Activated CD4-positive, alpha-beta T cell treated with anti-CD3 and anti-CD28 coated beads for 36 hours (primary cell): ENCODE results near the gene C9orf85. TPM values are rescaled to one million over a fixed set of nuclear protein-coding genes. Genes with fewer than 3 reads are reported as not detected.
"Not testable (repeated sequence)": the region's sequence is repeated elsewhere in the genome, so short reads cannot be mapped to it uniquely, and the experiment has no call there.

ENCODE experiments used
- ATAC-seq: fragments of 200-7000 bp; cut with Tn5 transposase; one replicate; pipeline ENCODE4 v1.10.0; 2021; ENCODE audit warnings: mild to moderate bottlenecking, moderate library complexity
- CTCF ChIA-PET: fragments of 350-600 bp; sonication (Branson Sonifier 250); formaldehyde crosslinking; loops from one replicate; lab custom pipeline; 2021; ENCODE audit warnings: antibody characterized with exemption; lab: Charles Lee
- POLR2A ChIA-PET: fragments of 350-600 bp; sonication (Branson Sonifier 250); formaldehyde crosslinking; loops from one replicate; lab custom pipeline; 2021; ENCODE audit warnings: antibody characterized with exemption, inconsistent platforms; lab: Charles Lee
- DNase-seq: peaks from one replicate; pipeline ENCODE4 v3.0.0-alpha.2; 2020
- H3K27ac Mint-ChIP-seq: one replicate; pipeline ENCODE4 v1.8.0; 2021; ENCODE audit warnings: mixed read lengths
- H3K27me3 Mint-ChIP-seq: one replicate; pipeline ENCODE4 v1.8.0; 2021; ENCODE audit warnings: mixed read lengths
- H3K36me3 Mint-ChIP-seq: one replicate; pipeline ENCODE4 v1.8.0; 2021; ENCODE audit warnings: low read depth, mixed read lengths
- H3K4me1 Mint-ChIP-seq: one replicate; pipeline ENCODE4 v1.8.0; 2021; ENCODE audit warnings: mixed read lengths
- H3K4me3 Mint-ChIP-seq: one replicate; pipeline ENCODE4 v1.8.0; 2021; ENCODE audit warnings: mild to moderate bottlenecking, moderate library complexity, mixed read lengths
- H3K9me3 Mint-ChIP-seq: one replicate; pipeline ENCODE4 v1.8.0; 2021; ENCODE audit warnings: low read depth, mixed read lengths
- intact Hi-C, 2 experiments: fragments of 100-400 bp; cut with DNase I in 1 of 2; cut with micrococcal nuclease in 1 of 2; formaldehyde crosslinking; loops; one replicate each; pipeline versions ENCODE4 v1.14.2 to v1.15.1; 2022 to 2024; cut with DNase I, micrococcal nuclease
- total RNA-seq, 2 experiments: library from RNA; stranded (reverse); gene quantifications; one replicate each; pipeline ENCODE4 v1.2.3, GENCODE V29; 2021

The C9orf85 gene
- total RNA-seq, 2 experiments from 2014 or later = 10.2 to 10.4 TPM

DNA sequence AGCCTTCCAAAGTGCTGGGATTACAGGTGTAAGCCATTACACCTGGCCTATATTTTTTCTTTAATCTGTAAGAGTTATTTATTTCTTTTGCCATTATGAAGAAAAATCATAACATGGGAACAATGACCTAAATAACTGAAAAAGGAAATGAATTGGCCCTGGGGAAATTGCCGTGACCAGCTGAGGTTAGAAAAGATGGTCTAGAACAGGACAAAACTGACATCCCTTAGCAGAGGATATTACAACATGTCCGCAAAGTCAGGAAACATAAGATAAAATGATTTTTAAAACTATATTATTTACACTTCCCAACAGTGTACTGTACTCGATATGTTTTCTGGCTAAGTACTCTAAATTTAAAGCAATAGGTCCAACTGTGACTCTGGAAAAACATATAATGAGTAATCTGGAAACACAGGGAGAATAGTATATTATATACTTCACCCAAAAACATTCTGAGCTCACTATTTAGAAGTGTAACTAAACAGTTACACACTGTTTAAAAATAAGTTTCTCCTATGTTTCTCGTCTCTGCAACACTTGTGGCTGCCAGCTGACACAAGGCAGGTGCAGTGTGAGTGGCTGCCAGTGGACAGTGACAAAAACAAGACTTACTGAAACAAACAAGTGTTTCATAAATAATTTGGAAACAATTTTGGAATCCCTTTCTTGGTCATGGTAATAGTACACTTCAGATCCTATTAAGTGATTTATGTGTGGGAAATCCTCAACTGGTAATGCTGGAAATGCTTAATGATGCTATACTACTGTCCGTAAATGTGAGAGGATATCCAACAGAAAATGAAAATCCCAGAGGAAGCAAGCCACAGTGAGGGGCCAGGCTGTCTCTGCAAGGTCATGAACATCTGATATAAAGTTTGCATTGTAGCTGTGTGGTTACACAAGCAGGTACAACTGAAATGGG lies 69.1 kb downstream of the C9orf85 start:
- ChIA-PET CTCF (no interaction called here), POLR2A (no interaction called here)
- Mint-ChIP-seq H3K27me3 (no peaks in the 10 kb centered on the region), H3K27ac (no peak overlapping the region), H3K9me3 (no peaks in the 10 kb centered on the region), H3K36me3 (no peaks in the 10 kb centered on the region), H3K4me3 (no peak overlapping the region), H3K4me1 (no peaks in the 10 kb centered on the region)
- no peak for ATAC-seq
- intact Hi-C loops = no loop called here
- no peak for DNase-seq

DNA sequence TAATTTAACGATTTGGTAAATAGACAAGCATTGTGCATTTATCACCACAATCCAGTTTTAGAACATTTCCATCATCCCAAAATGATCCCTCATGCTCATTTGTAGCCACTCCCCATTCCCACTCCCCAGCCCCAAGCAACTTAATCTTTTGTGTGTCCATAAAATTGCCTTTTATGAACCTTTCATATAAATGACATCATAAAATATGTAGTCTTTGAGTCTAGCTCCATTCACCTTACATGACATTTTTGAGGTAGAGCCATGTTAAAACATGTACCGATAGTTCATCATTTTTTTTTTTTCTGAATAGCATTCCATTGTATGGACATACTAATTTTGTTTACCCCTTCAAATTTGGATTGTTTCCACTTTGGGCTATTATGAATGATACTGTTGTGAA lies 70.5 kb downstream of the C9orf85 start:
- no peaks in the 10 kb centered on the region for H3K36me3 Mint-ChIP-seq
- H3K4me3 Mint-ChIP-seq = no peak overlapping the region
- DNase-seq (no peak), ATAC-seq (no peak)
- POLR2A ChIA-PET = no interaction called here
- intact Hi-C loops = no loop called here
- CTCF ChIA-PET = no interaction called here
- no peaks in the 10 kb centered on the region for H3K27me3 Mint-ChIP-seq
- no peaks in the 10 kb centered on the region for H3K9me3 Mint-ChIP-seq
- H3K27ac Mint-ChIP-seq = no peak overlapping the region
- H3K4me1 Mint-ChIP-seq = no peaks in the 10 kb centered on the region

DNA sequence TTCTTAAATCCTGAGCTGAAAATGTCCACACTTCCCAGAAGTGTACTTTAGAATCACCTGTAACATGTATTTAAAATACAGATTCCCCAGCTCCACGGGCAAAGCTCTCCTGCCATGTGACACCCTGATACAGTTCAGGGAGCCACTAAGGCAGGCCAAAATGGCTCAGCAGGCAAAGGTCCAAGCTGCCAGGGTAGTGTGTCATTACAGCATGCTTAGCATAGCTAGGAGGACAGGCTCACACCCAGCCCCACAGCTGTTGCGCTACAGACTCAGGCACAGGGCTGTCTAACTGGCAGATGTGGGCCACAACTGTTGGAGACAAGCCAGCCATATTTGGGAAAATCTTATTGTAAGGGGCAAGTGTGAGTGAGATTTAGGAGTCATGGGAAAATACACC lies 73.0 kb downstream of the C9orf85 start:
- no peaks in the 10 kb centered on the region for H3K36me3 Mint-ChIP-seq
- no peak overlapping the region for H3K27ac Mint-ChIP-seq
- ChIA-PET CTCF (no interaction called here), POLR2A (no interaction called here)
- DNase-seq (no peak), ATAC-seq (no peak)
- intact Hi-C loops = no loop called here
- no peaks in the 10 kb centered on the region for H3K4me1 Mint-ChIP-seq
- no peak overlapping the region for H3K4me3 Mint-ChIP-seq
- H3K9me3 Mint-ChIP-seq = no peaks in the 10 kb centered on the region
- no peaks in the 10 kb centered on the region for H3K27me3 Mint-ChIP-seq

DNA sequence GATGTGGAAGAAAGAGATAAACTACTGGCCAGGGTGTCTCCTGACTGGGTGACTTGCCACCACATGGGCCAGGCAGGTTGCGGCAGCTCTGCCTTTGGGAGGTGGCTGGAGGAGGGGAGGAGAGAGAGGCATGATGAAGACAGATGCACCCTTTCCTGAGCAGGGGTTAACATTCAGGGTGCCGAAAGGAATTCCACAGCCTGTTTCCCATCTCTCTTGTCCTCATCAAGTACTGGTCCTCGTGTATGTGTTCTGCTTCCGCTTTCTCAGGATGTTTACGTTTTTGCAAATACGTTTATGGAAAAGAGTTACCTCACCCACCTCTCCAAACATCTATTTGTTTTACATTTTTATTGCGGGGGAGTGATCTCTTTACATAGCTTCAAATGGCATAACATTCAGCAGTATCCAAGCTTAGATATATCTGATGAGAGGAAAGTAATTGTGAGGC lies 73.4 kb downstream of the C9orf85 start:
- ChIA-PET POLR2A (no interaction called here), CTCF (no interaction called here)
- no peak for ATAC-seq
- DNase-seq = no peak
- no peak overlapping the region for H3K27ac Mint-ChIP-seq
- no peaks in the 10 kb centered on the region for H3K27me3 Mint-ChIP-seq
- no peaks in the 10 kb centered on the region for H3K9me3 Mint-ChIP-seq
- no peaks in the 10 kb centered on the region for H3K36me3 Mint-ChIP-seq
- no peak overlapping the region for H3K4me3 Mint-ChIP-seq
- no peaks in the 10 kb centered on the region for H3K4me1 Mint-ChIP-seq
- intact Hi-C loops = no loop called here

DNA sequence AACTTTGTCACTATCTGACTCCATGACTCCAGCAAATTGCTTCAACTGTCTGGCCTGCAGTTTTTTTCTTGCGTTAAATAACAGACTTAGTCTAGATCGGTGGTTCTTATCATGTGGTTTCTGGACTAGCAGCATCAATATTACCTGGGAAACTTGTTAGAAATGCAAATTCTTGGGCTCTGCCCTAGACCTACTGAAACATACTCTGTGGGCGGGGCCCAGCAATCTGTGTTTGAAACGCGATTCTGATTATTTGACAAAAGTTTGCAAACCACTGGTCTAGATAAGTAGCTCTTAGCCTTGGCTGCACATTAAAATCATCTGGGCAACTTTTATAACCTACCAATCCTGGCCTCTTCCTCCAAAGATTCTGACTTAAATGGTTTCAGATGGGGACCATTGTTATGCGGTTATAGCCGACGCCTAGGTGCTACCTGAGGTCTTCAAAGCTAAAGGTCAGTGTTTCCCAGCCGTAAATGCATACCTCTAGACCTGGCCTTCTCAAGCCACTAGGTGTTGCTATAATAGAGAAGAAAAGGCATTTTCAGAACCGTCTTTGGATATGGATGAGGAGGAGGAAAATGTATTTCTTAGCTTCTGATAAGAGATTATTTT lies 74.0 kb downstream of the C9orf85 start:
- H3K36me3 Mint-ChIP-seq = no peaks in the 10 kb centered on the region
- POLR2A ChIA-PET = no interaction called here
- intact Hi-C loops = no loop called here
- no peaks in the 10 kb centered on the region for H3K4me1 Mint-ChIP-seq
- CTCF ChIA-PET = no interaction called here
- no peak overlapping the region for H3K4me3 Mint-ChIP-seq
- DNase-seq (no peak), ATAC-seq (no peak)
- no peak overlapping the region for H3K27ac Mint-ChIP-seq
- no peaks in the 10 kb centered on the region for H3K27me3 Mint-ChIP-seq
- H3K9me3 Mint-ChIP-seq = no peaks in the 10 kb centered on the region

DNA sequence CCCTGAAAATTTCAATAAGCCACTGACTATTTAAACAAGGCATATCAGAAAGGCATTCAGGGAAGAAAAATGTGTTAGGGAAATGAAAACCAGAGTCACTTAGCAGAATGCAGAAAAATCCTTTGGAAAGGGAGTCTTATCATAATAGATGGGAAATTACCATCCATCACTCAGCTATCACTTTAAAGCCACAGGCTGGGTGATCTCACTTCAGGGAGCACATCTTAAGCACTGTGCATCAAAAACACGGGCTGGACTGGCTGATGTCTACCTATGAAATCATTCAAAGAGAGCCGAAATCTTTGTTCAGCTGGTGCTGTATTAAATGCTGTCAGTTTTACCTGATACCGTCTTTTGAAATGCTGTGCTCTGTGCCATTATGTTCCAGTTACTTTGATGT lies 75.5 kb downstream of the C9orf85 start:
- H3K27ac Mint-ChIP-seq = no peak overlapping the region
- intact Hi-C loops = loop anchor here in 1 of 2 experiments (1.0 kb wide), 1 partner anchor 21 kb away; no protein-coding TSS in a partner anchor
- CTCF ChIA-PET = interaction anchor here (0.6 to 0.8 kb wide), 2 partner anchors 9 to 294 kb away, joined by 3 to 4 read pairs; no protein-coding TSS in a partner anchor
- DNase-seq (no peak), ATAC-seq (no peak)
- POLR2A ChIA-PET = no interaction called here
- no peaks in the 10 kb centered on the region for H3K36me3 Mint-ChIP-seq
- no peaks in the 10 kb centered on the region for H3K4me1 Mint-ChIP-seq
- no peaks in the 10 kb centered on the region for H3K27me3 Mint-ChIP-seq
- H3K4me3 Mint-ChIP-seq = no peak overlapping the region
- H3K9me3 Mint-ChIP-seq = no peaks in the 10 kb centered on the region

DNA sequence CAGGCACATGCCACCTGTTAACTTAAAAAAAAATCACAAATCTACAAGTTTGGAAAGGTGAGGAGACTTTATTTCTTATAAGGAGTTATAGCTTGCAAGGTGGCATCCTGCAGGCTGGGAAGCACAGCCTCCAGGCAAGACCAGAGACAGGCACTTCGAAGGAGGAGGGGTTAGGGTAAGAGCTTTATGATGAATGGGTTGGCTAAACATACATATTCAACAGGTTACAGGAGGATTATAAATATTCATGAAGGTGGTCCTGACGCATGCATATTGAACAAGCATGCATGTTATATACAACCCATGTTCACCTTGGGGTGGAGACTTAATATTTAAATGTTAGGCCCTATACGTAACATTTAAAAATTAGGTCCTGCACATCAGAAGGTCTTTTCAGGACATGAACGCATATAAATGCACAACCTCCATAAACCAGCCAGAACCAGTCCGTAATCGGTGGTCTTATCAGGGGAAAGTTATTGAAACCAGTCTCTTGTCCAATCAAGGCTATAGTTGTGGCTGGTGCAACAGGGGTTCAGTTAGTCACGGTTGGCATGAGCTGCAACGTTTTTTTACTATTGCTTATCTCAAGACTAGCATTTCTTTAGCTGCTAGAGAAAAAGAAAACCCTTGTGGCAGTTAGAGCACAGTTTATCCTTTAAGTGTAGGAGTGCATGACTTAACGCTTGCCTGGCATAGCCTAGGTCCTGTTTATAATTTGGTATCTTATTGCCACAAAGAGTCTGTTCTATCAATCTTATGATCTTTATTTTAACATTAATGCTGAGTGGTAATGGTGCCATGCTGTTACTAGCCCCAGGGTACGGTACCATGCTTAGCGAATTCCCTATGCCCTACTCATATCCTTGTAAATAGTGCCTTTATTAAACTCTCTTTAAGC lies 76.3 kb downstream of the C9orf85 start:
- CTCF ChIA-PET = interaction anchor here (0.8 kb wide), 2 partner anchors 28 to 293 kb away, joined by 3 read pairs; no protein-coding TSS in a partner anchor
- no peak for DNase-seq
- Mint-ChIP-seq H3K27ac (no peak overlapping the region), H3K27me3 (no peaks in the 10 kb centered on the region), H3K9me3 (no peaks in the 10 kb centered on the region), H3K4me3 (no peak overlapping the region), H3K36me3 (no peaks in the 10 kb centered on the region), H3K4me1 (no peaks in the 10 kb centered on the region)
- intact Hi-C loops = no loop called here
- POLR2A ChIA-PET = no interaction called here
- no peak for ATAC-seq

DNA sequence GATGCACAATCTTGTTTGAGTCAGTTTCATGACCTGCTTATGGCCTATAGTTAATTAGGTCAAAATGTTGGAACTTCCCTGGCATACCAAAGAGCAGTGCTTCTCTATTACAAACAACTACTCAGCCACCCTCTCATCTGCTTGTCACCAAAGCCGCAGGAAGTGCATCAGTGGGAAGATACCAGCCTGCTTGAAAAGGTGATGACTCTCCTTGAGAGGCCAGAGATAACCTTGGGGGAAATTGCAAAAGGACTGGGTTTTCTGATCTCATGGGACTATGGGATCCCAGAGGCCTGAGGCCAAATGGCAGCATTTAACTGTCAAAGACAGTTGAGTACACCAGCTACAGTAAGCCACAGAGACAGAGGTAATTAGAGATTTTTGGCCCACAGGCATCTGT lies 79.0 kb downstream of the C9orf85 start:
- no peak overlapping the region for H3K4me3 Mint-ChIP-seq
- ATAC-seq (no peak), DNase-seq (no peak)
- ChIA-PET POLR2A (no interaction called here), CTCF (interaction anchor here (1.0 kb wide), 1 partner anchor 35 kb away, joined by 3 read pairs; no protein-coding TSS in a partner anchor)
- H3K27me3 Mint-ChIP-seq = no peaks in the 10 kb centered on the region
- no peaks in the 10 kb centered on the region for H3K4me1 Mint-ChIP-seq
- H3K27ac Mint-ChIP-seq = no peak overlapping the region
- intact Hi-C loops = no loop called here
- no peaks in the 10 kb centered on the region for H3K36me3 Mint-ChIP-seq
- H3K9me3 Mint-ChIP-seq = no peaks in the 10 kb centered on the region

DNA sequence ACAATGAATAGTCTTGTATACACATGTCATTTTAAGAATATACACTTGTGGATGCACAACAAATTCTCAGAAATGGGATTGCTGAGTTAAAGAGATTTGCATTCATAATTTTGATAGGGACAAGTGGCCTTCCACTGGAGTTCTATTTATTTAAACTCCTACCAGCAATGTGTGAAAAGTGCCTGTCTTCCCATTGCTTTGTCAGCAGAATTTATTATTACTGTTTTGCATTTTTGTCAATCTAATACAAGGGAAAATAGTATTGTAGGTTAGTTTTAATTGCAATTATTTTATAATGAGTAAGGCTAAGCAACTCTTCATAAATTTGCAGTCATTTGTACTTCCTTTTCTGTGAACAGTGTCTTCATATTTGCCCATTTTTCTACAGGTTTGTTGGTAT lies 94.0 kb downstream of the C9orf85 start:
- H3K4me3 Mint-ChIP-seq = no peak overlapping the region

DNA sequence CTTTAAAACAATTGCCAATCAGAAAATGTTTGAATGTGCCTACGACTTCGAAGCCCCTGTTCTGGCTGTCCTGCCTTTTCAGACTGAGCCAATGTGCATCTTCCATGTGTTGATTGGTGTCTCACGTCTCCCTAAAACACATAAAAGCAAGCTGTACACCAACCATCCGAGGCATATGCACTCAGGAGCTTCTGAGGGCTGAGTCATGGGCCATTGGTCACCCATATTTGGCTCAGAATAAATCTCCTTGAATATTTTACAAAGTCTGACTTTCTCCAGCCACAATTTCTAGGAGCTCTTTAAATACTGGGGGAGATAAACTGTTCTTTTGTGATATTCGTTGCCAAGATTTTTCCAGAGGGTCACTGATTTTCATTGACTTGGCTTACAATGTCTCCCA lies 95.1 kb downstream of the C9orf85 start:
- DNase-seq (no peak), ATAC-seq (no peak)
- intact Hi-C loops = no loop called here
- no peak overlapping the region for H3K4me3 Mint-ChIP-seq
- H3K4me1 Mint-ChIP-seq = no peaks in the 10 kb centered on the region
- CTCF ChIA-PET = interaction anchor here (0.7 to 1.0 kb wide), 2 partner anchors 185 to 594 kb away, joined by 3 read pairs; no protein-coding TSS in a partner anchor
- H3K27me3 Mint-ChIP-seq = no peaks in the 10 kb centered on the region
- H3K9me3 Mint-ChIP-seq = no peaks in the 10 kb centered on the region
- POLR2A ChIA-PET = no interaction called here
- H3K36me3 Mint-ChIP-seq = no peaks in the 10 kb centered on the region
- no peak overlapping the region for H3K27ac Mint-ChIP-seq

More for the DNA sequence above, 94.0 kb downstream of the C9orf85 start:
- ChIA-PET CTCF (no interaction called here), POLR2A (no interaction called here)
- no peaks in the 10 kb centered on the region for H3K4me1 Mint-ChIP-seq
- ATAC-seq (no peak), DNase-seq (no peak)
- H3K27me3 Mint-ChIP-seq = no peaks in the 10 kb centered on the region
- intact Hi-C loops = no loop called here
- H3K9me3 Mint-ChIP-seq = no peaks in the 10 kb centered on the region
- H3K36me3 Mint-ChIP-seq = no peaks in the 10 kb centered on the region
- no peak overlapping the region for H3K27ac Mint-ChIP-seq

DNA sequence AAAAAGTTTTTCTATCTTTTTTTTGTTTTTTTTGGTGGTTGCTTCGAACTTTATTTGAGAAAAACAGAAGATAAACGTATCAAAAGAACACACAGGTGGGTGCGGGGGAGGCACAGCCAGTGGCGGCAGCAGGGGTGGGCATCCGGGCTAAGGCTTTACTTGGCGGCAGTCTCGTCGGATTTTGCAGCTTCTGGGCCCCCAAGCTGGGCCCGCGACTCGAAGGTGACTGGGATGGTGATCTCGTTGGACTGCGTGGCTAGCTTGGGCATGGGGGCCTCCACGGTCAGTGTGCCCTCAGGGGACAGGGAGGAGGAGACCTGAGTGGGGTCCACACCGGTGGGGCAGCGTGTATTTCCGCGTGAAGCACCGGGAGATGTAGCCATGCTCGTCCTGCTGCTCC lies 96.3 kb downstream of the C9orf85 start:
- H3K27me3 Mint-ChIP-seq, H3K4me1 Mint-ChIP-seq, ATAC-seq, POLR2A ChIA-PET, H3K9me3 Mint-ChIP-seq, H3K27ac Mint-ChIP-seq, H3K4me3 Mint-ChIP-seq, intact Hi-C loops, DNase-seq, H3K36me3 Mint-ChIP-seq: not testable (repeated sequence)
- CTCF ChIA-PET = interaction anchor here (0.6 to 1.0 kb wide), 2 partner anchors 21 to 192 kb away, joined by 3 read pairs; no protein-coding TSS in a partner anchor
